Measurements from ENCODE around the gene NPEPL1. TPM values are rescaled to one million over a fixed set of nuclear protein-coding genes. Genes with fewer than 3 reads are reported as not detected.
"Not testable (repeated sequence)": the region's sequence is repeated elsewhere in the genome, so short reads cannot be mapped to it uniquely, and the experiment has no call there.

NPEPL1 gene
- total RNA-seq, 1 donor from 2014 or later: 41.6 TPM

DNA sequence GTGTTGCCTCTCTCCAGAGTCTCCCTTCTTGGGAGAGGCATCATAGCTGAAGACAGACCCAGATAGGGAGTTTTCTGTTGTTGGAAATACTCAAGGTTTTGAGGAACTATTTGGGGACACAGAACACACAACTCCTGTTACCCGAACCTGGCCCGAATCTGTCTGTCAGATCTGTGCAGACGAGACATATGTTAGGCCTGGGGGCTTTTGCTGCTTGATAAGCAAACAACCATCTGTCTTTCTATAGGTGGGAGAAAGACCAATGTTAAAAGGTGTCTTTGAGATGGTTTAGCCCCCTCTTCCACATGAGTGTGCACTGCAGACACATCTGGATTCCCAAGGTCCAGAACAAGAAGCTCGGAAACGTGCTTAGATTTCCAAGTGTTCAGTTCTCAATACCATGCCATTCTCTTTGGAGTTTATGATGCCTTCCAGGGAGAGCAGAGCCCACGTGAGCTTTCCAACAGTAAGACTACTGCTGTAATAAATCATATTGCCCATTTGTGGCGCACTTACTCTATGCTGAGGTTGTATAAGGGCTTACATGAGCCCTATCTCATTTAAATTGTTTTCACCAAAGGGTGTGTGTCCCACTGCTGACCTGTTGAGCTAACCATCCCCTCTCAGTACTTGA lies 45.3 kb upstream of the NPEPL1 start:
- H3K9me3 ChIP-seq: no peaks in the 10 kb centered on the region
- ATAC-seq (no peak), DNase-seq (no peak)
- TF ChIP-seq, protein P1, sequence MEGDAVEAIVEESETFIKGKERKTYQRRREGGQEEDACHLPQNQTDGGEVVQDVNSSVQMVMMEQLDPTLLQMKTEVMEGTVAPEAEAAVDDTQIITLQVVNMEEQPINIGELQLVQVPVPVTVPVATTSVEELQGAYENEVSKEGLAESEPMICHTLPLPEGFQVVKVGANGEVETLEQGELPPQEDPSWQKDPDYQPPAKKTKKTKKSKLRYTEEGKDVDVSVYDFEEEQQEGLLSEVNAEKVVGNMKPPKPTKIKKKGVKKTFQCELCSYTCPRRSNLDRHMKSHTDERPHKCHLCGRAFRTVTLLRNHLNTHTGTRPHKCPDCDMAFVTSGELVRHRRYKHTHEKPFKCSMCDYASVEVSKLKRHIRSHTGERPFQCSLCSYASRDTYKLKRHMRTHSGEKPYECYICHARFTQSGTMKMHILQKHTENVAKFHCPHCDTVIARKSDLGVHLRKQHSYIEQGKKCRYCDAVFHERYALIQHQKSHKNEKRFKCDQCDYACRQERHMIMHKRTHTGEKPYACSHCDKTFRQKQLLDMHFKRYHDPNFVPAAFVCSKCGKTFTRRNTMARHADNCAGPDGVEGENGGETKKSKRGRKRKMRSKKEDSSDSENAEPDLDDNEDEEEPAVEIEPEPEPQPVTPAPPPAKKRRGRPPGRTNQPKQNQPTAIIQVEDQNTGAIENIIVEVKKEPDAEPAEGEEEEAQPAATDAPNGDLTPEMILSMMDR (IDR thresholded peaks at IDR 0.05): no peak
- H3K4me3 ChIP-seq: no peak overlapping the region
- no peak overlapping the region for H3K27ac ChIP-seq
- no peaks in the 10 kb centered on the region for H3K27me3 ChIP-seq
- H3K36me3 ChIP-seq: no peaks in the 10 kb centered on the region
- intact Hi-C loops (cut with DNase I): no loop called here
- H3K4me1 ChIP-seq: no peaks in the 10 kb centered on the region

DNA sequence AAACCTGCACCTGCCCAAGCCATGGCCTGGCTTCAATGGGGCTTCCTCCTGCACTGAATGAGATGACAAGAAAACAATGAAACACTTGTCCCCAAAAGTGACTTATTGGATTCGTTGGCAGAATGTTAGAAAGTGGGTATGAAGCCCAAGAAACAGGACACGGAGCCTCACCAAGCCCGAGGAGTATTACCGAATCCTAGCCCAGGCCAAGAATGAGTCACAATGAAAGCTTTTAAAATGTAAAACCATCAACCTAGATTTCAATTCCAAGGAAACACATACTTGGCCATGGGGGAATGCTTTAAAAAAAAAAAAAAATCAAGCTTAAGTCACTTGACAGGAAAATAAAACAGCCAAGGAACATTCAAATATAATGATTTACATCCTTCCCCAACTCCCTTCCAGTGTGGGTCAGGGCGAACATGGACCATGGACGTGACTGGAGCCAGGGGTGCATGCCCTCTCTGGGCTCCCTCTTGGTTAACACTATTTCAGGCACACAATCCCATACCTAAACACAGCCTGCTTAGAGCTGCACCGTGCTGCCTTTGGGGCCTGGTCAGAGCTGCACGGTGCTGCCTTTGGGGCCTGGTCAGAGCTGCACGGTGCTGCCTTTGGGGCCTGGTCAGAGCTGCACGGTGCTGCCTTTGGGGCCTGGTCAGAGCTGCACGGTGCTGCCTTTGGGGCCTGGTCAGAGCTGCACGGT lies 44.7 kb upstream of the NPEPL1 start:
- H3K27me3 ChIP-seq: no peaks in the 10 kb centered on the region
- intact Hi-C loops (cut with DNase I): no loop called here
- DNase-seq (peak; percentile 8), ATAC-seq (no peak)
- H3K36me3 ChIP-seq: no peaks in the 10 kb centered on the region
- H3K4me1 ChIP-seq: peaks cover 4% of the 10 kb centered on the region
- no peaks in the 10 kb centered on the region for H3K9me3 ChIP-seq
- no peak overlapping the region for H3K27ac ChIP-seq
- no peak overlapping the region for H3K4me3 ChIP-seq
- TF ChIP-seq, protein P1 (IDR thresholded peaks at IDR 0.05): no peak

DNA sequence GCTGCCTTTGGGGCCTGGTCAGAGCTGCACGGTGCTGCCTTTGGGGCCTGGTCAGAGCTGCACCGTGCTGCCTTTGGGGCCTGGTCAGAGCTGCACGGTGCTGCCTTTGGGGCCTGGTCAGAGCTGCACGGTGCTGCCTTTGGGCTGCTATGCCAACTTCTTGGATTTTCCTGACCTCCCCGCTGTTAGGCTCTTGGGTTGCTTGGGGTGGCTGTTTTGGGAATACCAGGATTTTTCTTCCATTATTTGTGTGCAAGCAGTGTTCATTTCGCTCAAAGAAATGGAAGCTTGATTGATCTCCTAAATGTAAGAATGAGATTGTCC lies 44.1 kb upstream of the NPEPL1 start:
- ATAC-seq; H3K27ac ChIP-seq; H3K4me3 ChIP-seq; H3K27me3 ChIP-seq; intact Hi-C loops (cut with DNase I); H3K4me1 ChIP-seq; H3K9me3 ChIP-seq; H3K36me3 ChIP-seq: not testable (repeated sequence)
- peak; percentile 11 for DNase-seq

DNA sequence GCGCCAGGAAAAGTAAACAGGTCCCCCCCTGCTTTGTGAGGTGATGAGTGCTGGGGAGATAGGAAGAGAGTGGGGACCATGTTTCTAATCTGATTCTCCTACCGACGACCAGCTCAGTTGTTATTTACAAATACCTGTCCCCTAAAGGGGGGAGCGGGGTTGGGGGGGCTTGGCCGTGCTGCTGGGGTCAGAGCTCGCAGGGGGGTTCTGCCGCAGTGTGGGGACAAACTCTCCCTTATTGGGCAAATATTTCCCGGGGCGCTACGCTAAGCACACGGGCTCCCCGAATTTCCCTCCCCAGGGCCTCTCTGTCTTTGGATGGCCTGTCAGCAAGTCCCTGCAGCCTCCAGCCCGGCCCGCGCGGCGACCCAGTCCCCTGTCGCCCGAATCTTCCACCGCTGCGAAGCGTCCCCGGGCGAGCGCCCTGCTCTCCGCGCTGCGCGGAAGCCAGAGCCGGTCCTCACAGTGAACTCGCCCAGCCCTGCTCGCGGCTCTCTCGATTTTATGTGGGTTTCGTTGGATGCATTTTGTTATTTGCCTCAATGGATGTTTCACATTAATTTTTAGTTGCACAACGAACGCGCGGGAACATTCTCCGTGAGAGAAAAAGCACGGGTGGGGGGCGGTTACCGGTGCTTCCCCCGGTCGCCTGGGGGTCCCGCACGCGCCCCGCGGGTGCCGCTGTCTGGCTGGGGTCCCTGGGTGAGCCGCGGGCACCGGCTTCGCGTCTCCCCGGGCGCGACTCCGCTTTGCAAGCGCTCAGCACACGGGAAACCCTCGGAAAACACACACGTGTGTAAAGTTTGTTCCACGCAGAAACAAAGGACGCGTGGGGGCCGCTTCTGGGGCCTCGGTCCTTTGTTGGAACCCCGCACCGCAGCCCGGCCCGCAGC lies 43.1 kb upstream of the NPEPL1 start:
- DNase-seq: peak; percentile 73
- peak overlapping the region; percentile 75 for H3K4me3 ChIP-seq
- H3K27me3 ChIP-seq: no peaks in the 10 kb centered on the region
- TF ChIP-seq, protein P1 (IDR thresholded peaks at IDR 0.05): no peak
- no peaks in the 10 kb centered on the region for H3K36me3 ChIP-seq
- intact Hi-C loops (cut with DNase I): no loop called here
- peaks cover 16% of the 10 kb centered on the region for H3K4me1 ChIP-seq
- H3K27ac ChIP-seq: peak overlapping the region; percentile 92
- no peaks in the 10 kb centered on the region for H3K9me3 ChIP-seq
- ATAC-seq: no peak

DNA sequence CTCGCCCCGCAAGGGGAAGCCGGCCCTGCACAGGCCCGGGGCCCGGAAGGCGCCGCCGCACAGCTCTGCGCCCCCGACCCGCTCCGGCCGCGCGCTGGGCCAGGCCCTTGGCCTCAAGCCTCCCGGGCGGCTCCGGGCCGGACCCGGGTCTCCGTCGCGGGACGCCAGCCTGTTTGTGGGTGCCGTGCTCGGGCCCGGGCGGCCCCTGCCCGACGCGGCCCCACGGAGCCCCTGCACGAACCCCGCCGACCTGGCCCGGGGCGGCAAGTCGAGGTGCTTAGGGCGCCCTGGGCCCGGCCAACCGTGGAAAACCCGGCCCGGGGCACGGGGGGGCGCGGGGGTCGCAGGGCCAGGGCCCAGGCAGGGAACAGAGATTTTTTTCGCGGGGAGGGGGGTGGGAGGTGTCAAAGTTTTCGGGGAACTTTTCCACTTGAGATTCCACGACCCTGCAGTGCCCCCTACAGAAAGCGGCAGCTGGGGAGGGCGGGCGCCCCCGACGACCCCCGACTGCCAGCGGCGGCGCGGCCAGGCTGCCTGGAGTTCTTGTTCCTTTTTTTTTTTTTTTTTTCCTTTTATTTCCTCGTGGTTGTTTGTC lies 42.3 kb upstream of the NPEPL1 start:
- Histone ChIP-seq H3K4me1 (peaks cover 21% of the 10 kb centered on the region), H3K27ac (peak overlapping the region; percentile 92), H3K27me3 (no peaks in the 10 kb centered on the region), H3K36me3 (no peaks in the 10 kb centered on the region), H3K4me3 (peak overlapping the region; percentile 75), H3K9me3 (no peaks in the 10 kb centered on the region)
- DNase-seq (peak; percentile 77), ATAC-seq (peak; percentile 34)
- intact Hi-C loops (cut with DNase I): no loop called here
- TF ChIP-seq, protein P1 (IDR thresholded peaks at IDR 0.05): no peak

Data from upper lobe of right lung (tissue), 1 donor.